Measurements from ENCODE around the gene USP47.

GRCh38 chr11:11814614-11815452, 26.9 kb upstream of the USP47 start:
- TF ChIP-seq, protein P1, sequence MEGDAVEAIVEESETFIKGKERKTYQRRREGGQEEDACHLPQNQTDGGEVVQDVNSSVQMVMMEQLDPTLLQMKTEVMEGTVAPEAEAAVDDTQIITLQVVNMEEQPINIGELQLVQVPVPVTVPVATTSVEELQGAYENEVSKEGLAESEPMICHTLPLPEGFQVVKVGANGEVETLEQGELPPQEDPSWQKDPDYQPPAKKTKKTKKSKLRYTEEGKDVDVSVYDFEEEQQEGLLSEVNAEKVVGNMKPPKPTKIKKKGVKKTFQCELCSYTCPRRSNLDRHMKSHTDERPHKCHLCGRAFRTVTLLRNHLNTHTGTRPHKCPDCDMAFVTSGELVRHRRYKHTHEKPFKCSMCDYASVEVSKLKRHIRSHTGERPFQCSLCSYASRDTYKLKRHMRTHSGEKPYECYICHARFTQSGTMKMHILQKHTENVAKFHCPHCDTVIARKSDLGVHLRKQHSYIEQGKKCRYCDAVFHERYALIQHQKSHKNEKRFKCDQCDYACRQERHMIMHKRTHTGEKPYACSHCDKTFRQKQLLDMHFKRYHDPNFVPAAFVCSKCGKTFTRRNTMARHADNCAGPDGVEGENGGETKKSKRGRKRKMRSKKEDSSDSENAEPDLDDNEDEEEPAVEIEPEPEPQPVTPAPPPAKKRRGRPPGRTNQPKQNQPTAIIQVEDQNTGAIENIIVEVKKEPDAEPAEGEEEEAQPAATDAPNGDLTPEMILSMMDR (conservative IDR thresholded peaks at IDR 0.05) = no peak
- TF ChIP-seq ZFX (IDR thresholded peaks at IDR 0.05) = no peak
